Globus pallidus (tissue), 1 donor: ENCODE data around the gene SNAP25.

Experiments
- DNase-seq: peaks from one replicate; pipeline ENCODE4 v3.0.0-alpha.2; 2015; ENCODE audit warnings: low spot score

SNAP25 gene

DNA sequence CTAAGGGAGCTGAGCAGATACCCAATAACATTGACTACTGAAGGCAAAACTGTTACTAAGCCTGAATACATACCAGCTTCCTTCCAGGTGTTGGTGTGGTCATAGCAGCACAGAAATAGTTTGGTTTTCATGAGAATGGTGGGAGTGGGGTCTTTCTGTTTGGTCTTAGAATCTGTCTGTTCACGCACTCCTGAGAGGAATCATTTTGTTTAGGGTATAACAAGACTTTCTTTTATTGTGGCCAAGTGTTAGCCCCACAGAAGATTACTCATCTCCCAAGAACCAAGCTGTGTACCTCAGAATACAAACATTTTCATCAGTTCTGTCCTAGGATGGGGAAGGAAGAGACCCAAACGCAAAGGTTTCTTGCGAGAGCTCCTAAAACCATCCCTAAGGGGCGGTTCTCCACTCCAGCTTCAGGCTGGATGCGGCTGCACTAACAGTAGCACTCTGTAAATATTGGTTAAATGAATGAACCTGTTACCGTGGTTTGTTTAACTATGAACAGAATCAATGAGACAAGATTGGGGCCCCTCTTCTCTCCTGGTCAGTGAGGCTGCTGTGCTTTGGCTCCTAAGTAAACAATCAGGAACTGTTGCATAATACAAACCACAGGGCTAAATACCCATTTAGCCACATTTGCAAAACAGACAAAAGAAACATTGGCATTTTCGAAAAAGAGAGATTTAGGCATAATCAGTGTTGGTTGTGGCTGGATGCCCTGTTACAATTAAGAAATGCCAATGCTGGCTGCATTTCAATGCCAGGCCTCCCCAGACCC is 44.9 kb downstream of the SNAP25 start:
- DNase-seq = no peak

DNA sequence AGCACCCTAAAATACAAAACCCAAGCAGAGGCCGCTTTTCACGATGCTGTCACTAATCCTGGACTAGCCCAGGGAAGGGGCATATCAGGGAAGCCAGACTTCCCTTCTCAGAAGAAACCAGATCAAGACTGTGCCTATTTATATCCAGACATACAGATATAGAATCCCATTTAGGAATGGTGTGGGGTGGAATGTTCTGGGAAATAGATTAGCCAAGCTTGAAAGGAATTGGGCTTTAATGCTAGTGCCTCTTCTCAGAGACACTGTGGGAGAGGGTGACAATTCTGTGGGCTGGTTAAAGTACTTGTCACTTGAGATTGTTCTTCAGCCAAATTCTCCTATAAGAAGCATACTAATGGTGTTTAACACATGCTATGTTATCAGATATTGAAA is 45.5 kb downstream of the SNAP25 start:
- no peak for DNase-seq

DNA sequence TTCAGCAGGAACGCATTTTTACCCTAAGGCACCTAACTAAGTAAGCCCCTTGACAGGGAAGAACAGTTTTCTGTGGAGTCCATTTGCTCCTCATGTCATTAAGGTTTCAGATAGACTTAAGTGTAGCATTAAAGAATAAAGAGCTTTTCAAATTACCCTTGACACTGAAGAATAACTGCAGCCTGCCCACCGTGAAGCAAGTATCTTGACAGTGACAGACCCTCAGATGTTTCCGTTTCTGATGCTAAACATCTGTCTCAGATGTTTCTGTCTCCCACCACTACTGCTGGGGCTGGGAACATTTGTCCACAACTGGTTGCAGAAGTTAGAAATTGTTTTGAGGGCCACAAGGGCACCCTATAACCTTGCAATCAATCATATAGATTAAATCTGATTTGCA is 50.0 kb downstream of the SNAP25 start:
- no peak for DNase-seq

DNA sequence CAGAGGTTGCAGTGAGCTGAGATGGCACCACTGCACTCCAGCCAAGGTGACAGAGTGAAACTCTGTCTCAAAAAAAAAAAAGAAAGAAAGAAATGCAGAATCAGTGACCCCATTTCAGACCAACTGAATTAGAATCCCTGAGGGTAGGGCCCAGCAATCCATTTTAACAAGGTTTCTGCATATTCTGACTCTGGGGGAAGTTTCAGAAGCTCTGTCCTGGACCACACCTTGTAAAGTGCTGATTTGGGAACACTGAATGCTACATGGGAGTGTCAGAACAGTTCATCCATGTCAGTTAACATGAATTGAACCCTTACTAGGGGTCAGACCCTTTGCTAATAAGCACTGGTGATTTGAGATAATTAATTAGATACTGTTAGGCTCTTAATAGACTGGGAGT is 52.0 kb downstream of the SNAP25 start:
- no peak for DNase-seq

DNA sequence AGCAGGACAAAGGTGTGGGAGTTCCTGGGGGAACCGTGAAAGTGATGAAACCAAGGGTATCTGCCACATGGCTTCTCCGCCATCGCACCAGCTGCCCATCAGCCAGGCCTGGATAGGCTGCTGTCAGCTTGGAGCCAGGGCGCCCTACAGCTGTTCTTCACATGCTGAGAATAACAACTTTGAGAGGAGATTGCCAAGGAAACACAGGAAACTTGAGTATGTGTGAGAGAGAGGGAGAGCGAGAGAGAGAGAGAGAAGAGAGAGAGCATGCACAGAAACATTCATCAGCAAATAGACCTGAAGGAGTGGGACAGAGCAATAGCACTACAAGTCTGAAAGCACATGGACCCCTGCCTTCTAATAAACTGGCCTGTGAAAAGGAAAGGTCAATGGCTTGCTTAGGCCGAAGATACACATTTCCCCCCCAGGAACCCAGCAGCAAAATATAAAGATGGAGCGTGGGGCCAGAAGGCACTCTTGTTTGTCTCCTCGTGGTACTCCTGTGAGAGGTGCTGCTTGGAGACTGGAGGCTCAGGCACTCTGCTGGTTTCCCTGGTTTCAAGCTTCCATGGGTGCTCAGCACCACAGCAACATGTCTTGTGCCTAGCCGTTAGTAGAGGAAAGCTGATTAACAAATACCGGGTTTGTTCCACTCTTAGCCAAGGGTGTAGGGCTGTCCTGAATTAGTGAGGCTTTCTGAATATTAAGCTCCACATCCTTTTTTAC is 53.0 kb downstream of the SNAP25 start:
- DNase-seq = no peak

DNA sequence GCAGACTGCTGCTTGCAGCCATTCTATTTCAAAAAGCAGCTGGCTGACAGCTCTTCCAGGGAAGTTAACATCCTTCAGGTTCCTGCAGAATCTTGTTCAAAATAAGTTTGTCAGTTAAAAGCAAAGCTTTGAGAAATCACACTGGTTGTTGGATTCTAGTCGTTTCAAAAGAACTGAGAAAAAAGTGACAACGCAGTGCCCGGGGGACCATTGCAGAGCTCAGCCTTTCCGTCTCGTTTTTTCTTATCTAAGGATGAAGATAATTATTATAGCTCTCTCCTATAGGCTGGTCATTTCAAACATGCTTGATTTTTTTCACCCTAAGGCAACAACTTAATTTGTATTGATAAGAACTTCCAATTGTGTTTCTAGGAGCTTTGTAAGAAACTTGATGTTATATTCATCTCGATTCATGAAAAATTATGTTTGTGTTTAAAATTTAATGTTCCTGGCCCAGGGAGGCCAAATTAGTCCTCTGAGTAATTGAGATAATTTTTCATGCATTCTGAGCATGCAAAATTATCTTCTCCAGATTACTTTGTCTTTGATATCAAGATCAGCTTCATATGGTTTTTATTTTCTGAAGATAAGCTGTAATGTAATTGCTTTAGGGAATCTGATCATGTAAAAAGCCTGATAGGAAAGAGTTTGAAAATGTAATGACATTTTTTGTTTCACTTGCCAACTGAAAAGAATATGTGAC is 58.4 kb downstream of the SNAP25 start:
- DNase-seq = no peak

DNA sequence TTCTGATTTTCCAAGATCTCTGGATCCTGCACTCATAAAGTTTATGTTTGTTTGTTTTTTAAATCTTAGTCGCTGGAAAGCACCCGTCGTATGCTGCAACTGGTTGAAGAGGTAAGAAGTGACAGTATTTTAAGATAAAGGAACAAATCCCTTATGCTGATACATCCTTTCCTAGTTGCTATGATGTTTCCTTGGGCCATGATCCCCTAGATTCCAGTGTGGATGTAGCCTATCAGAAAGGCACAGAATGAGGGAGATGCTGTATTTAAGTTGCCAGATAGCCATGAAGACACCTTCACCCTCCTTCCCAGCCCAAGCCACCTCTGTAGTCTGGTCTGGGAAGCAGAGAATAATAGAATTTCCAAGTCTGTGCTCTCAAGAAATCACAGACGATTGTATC is 59.0 kb downstream of the SNAP25 start:
- no peak for DNase-seq

DNA sequence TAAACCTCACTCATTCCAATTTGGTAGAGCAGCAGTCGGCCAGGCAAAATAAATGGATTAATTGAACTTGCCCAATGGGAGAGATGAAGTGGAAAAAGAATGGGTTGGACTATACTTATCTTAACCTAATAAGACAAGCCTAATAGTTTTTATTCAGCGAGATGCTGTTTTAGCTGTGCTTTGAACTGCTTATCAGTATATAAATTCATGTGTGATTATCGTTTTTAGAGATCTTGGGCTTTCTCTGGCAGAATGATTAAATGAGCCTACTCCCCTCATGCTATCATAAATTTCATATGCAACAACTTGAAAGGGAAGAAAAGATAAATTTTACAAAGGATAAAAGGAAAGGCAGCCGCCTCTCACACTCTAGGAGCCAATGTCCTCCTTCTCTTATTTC is 59.8 kb downstream of the SNAP25 start:
- DNase-seq = no peak

DNA sequence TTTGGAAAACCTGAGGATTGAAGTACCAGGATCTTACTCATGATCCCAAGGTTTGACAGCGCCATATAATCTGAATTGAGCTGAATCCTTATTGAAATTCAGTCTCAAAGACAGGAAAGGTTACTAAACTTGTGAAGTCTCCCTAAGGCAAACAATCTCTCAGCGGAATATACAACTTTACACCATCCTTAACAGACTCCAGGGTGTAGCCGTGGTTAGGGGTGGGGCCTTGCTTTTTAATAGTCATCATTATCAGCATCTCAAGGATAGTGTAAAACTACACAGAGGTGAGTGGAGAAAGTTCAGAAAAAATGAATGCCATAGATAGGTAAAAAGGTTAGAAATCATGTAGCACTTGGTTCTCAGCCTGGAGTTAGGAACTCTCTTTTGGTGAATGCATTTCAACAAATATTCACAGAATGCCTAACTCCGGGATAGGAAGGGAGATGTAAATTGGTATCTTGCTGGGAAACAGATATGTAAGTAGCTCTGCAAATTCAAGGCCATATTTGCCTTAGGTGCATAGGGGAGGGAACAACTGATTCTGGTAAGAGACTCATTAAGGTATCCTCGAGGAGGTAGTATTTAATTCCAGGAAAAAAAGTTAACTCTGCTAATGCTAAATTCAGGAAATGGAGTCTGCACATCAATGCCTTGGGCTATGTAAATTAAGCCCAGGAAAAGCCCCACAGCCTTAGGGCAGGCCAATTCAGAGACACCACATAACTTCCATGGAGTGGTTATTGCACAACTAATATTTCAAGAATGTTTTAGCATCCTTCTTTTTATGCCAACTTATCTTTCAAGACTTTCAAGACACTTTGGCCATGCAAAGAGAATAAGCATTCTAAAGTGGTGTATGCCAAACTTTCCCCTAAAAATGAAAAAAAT is 61.6 kb downstream of the SNAP25 start:
- no peak for DNase-seq

DNA sequence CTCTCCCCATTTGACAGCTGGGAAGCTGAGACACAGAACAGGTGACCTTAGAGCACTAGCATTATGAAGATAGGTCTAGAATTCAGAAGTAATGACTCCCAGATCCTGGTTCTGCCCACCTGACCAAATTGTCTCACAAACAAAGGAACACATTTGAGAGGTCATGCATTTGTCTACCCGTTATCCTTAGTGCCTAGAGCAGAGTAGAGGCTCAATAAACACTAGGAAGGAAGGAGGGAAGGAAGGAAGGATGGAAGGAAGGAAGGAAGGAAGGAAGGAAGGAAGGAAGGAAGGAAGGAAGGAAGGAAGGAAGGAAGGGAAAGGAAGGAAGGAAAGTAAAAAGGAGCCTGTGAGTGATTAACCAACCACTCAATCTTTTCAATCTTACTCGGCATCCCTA is 63.3 kb downstream of the SNAP25 start:
- no peak for DNase-seq

DNA sequence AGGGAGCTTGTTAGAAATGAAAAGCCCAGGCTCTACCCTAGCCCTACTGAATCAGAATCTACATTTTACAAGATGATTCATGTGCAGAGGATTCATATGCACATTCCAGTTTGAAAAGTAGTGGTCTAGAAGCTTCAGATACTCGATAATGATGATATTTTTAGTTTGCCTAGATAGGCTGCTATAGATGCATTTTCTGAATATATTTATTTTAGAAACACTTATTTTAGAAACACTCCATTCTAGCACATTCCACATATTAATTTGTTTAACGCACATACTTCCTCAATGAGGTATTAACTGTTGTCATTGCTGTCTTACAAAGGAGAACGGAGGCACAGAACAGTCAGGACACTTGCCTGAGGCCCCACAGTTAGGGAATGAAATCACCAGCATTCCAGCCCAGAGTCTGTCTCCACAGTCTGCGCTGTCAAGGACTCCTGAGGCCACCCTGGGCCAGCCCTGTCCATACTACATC is 64.4 kb downstream of the SNAP25 start:
- DNase-seq = no peak

DNA sequence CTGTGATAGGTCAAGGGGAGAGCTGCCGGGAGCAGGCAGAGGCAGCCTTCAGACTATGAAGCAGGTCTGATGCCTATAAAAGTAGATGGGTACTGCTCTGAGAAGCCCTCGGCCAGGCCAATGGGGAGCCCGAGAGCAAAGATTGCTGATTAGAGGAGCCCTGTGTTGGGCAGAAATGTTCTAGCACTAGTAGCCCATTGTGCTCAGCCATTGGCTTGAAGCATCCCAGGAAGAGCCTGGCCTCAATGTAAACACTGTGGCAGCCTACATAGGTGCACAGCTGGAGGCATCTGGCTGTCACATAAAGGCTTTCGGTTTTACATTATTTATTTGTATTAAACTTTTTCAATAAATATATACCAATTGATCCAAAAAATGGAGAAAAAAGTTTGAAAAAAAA is 67.7 kb downstream of the SNAP25 start:
- no peak for DNase-seq

DNA sequence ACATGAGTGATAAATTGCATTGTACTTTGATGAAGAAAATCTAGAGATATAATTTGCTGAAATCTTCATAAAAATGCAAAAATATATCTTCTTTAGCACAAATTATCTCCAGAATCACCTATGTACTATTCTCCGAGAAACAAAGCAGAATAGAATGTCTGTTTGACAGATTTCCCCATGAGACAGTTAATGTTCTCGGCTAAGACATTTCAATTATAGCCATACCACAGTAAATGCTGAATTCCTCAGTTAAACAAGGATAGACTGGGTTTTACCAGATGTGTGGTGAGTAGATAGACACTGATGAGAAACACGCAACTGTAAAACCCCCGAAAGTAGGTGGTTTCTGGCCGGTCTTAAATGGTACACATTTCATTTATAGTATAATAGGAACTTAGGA is 69.8 kb downstream of the SNAP25 start:
- no peak for DNase-seq

DNA sequence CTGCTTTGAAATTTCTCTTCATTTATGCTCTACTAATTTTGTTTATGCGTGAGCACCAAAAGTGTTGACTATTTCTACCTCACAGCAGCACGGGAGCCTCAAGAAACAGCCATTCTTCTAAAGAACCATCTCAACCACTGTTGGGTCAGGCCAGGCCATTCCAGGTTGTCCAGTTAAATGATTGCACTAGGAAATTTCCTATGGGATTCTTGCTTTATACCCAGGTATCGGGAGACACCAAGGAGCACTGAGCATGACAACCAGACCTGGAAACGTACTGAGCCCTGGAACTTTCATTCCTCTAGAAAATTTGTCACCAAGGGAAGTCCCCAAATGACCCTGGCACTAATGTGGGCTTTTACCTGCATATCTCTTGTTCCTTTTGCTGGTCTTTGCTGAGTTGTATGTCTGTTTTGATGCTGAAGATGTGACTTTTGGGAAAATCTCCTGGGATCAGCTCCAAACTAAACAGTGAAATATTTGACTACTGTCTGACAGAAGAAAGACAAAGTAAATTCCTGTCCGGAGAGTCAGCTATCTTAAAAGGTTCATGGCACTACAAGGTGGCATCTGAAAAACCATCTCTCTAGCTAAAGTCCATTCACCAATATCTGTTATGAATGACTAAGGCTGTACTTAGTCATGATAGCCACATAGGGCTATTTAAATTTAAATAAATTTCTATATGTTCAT is 70.5 kb downstream of the SNAP25 start:
- DNase-seq = no peak

DNA sequence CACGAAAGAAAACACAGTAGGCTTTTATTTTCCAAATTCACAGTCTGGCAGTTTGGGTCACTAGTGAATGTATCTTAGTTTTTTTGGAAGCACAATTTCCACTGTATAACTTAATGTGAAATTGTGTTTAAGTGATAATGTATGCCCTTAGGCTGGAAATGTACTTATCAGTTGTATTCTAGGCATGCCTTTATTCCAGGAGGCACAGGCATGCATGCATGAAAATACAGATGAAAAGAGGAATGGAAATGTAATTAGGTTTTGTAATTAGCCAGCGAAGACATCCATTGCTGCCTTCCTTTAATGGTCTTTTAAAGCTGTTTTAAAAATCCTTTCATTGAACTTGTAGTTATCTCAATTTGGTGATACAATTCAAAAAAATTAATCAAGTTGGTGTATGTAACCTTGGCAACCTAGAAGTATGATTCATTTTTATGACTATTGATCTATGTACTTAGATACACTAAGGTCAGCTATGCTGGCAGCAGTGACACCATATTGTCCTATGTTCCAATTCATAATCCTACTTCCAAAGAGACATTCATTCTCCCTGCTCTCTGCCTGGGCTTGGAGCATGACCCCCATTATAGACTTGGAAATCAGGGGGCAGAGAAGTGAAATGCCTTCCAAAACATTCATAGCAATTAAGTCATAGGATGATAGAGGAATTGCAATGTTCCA is 73.1 kb downstream of the SNAP25 start:
- DNase-seq = no peak

DNA sequence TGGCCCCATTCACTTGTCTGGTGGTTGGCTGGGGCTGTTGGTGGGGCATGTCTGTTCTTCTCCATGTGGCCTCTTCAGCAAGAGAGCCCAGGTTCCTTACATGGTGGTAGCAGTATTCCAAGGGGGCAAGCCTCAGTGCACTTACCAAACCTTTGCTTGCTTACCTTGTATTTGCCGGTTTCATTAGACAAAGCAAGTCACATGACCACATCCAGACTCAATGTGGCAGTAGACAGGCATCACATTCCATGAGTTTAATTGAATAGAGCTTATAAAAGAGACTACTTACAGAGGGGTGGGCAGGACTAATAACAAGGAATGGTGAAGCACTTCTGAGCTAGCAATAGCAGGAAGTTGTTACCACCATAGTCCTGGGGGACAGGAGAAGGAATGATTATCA is 78.6 kb downstream of the SNAP25 start:
- no peak for DNase-seq

DNA sequence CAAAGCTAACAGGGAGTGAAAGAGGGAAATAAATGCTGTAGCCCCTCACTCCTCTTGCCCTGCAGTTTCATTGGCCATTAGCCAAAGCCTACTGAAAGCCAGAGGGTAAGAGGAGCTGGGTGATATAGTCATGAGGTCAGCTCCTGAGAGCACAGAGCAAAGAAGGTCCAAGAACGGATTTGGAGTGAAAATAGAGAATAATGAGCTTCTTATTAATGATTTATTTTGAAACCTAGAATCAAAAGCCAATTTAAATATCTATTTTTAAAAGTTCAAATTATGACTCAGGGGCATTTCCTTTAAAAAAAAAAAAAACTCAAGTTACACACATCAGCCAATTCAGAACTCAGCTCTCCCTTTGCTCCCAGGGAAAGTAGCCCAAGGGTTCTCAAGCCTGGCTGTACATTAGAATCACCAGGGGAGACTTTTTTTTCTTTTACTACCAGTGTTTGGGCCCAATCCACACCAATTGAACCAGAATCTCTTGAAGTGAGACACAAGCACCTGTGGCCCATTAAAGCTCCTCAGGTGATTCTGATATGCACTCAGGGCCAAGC is 79.1 kb downstream of the SNAP25 start:
- no peak for DNase-seq

DNA sequence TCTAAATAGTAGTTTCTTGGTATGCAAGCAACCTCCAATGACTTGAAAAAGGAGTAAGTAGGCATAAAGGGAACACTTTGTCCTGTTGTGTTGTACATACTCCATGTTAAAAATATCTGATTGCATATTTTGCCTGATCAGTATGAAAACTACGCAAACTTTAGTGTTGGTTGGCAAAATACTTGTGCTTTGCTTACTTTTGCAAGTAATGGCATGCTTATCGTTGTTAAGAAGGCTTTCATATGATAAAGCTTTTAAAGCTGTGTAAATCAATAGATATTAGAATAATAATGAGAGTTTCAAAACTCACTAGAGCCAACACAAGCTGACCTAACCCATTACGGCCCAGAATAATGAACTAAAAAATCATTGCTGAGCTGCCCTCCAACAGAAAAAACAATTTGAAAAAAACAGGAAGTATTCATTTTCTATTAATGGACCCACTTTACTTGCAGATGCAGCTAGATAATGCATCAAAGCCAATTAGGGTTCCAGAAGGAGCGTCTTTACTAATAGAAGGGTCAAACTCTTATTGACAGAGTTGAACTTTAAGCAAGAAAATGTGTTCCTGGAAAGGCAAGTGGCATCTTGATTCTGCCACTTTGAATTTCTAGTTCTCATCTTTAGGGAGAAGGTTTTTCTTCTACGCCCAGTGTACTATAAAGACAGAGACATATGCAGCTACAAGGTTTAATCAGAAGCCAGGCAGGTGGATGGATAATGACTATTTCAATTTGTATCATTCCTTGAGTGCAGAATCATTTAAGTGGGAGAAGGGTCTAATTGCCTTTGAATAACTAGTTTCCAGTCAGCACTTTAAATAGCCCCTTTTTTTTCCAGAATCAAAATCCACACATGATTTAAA is 82.2 kb downstream of the SNAP25 start:
- no peak for DNase-seq

DNA sequence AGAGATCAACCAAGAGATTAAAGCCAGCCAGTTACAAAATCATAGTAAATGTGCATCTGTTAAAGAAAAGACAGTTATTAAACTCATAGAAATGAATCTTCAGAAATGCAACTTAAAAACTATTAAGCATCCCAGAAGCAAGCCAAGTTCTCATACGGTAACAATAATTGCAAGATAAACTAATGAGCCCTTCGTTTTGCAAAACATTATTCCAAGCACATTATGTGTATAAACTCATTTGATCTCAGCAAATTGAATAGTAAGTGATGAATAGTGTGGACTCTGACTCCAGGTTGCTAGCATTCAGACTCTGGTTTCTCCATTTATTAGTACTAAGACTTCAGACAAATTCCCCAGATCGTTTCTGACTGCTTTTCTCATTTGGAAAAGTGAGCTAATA is 85.2 kb downstream of the SNAP25 start:
- no peak for DNase-seq
